ENCODE results near the gene NAA80. TPM values are rescaled to one million over a fixed set of nuclear protein-coding genes. Genes with fewer than 3 reads are reported as not detected.

Gene NAA80
- total RNA-seq, 1 experiment from 2014 or later, result 6.0 TPM

GRCh38 chr3:50330330-50330729, 31.1 kb upstream of the NAA80 start:
- Histone ChIP-seq H3K4ac (ENCODE audit: low read depth, low read length) (no peak overlapping the region), H2AFZ (ENCODE audit: low read length) (no peak overlapping the region), H2BK5ac (ENCODE audit: insufficient read length, low read length) (no peak overlapping the region), H3K79me2 (ENCODE audit: insufficient read depth, low read length) (peaks cover 4% of the 10 kb centered on the region; the same call in 1 of the 2 replicates), H4K20me1 (ENCODE audit: control insufficient read depth, insufficient read depth, insufficient read length) (no peaks in the 10 kb centered on the region), H3K4me2 (ENCODE audit: insufficient read depth, insufficient read length, low read length) (no peak overlapping the region), H2AK5ac (ENCODE audit: insufficient read length, low read length) (no peak overlapping the region), H3K27me3 (ENCODE audit: insufficient read depth, low read length) (no peaks in the 10 kb centered on the region), H3K9ac (ENCODE audit: extremely low read depth, insufficient read length, low read length) (no peak overlapping the region), H3K79me1 (ENCODE audit: insufficient read depth, low read depth, low read length, poor library complexity, severe bottlenecking) (peaks cover 6% of the 10 kb centered on the region), H4K8ac (replicated peaks; ENCODE audit: insufficient read length, low read depth, low read length) (no peak overlapping the region), H2BK20ac (ENCODE audit: low read depth, low read length, poor library complexity, severe bottlenecking) (no peak overlapping the region), H4K5ac (ENCODE audit: insufficient read length, low read depth, low read length) (no peak overlapping the region), H3K23me2 (ENCODE audit: insufficient read length, low read depth, low read length, poor library complexity, severe bottlenecking) (peaks cover 9% of the 10 kb centered on the region), H2BK120ac (ENCODE audit: low read depth, low read length, poor library complexity, severe bottlenecking) (no peak overlapping the region), H3K9me3 (ENCODE audit: control insufficient read depth, low read depth, low read length) (no peaks in the 10 kb centered on the region), H3T11ph (ENCODE audit: low read length) (no peak overlapping the region), H3K4me1 (ENCODE audit: insufficient read depth, low read length) (no peaks in the 10 kb centered on the region), H3K14ac (ENCODE audit: insufficient read depth, low read length) (no peak overlapping the region), H2BK15ac (ENCODE audit: low read depth, low read length) (no peak overlapping the region), H2BK12ac (ENCODE audit: insufficient read length, low read depth, low read length) (no peak overlapping the region), H3K27ac (ENCODE audit: insufficient read length, low read depth, low read length) (no peak overlapping the region), H3K23ac (ENCODE audit: insufficient read length, low read depth, low read length) (no peak overlapping the region), H3K18ac (ENCODE audit: insufficient read length, low read depth, low read length) (no peak overlapping the region), H3K56ac (ENCODE audit: insufficient read length, low read depth, low read length) (no peak overlapping the region), H4K91ac (ENCODE audit: insufficient read length, low read depth, low read length) (no peak overlapping the region)
- peaks cover 8 to 22% of the 10 kb centered on the region in 2 experiments for H3K4me1 Mint-ChIP-seq
- TF ChIP-seq CTCF (conservative IDR thresholded peaks at IDR 0.05), result no peak
- H3K36me3 Mint-ChIP-seq (ENCODE audit: insufficient read depth in 1 of 3, low read depth in 3 of 3), result peaks cover 17 to 55% (median 53%) of the 10 kb centered on the region in 3 experiments; a peak in 6 of 7 replicates
- no peaks in the 10 kb centered on the region for H3K9me3 Mint-ChIP-seq
- WGBS (ENCODE audit: extremely low coverage, insufficient read length, low lambda C conversion rate), result no CpG with 5 or more reads among the region's 10 CpGs
- no peak overlapping the region for H3K4me3 Mint-ChIP-seq
- no peak for DNase-seq
- no peak overlapping the region for H3K27ac Mint-ChIP-seq
- no peaks in the 10 kb centered on the region; the same call in 1 of the 2 replicates for H3K27me3 Mint-ChIP-seq (ENCODE audit: low read depth)

Data from H9 (cell line).